T-helper 1 cell treated with Interleukin-12 subunit alpha and Interleukin-12 subunit beta and Interleukin-4 antibody, amounts not matched to agents 30 μg/mL and 1 μg/mL, for 36 hours (primary cell): ENCODE results near the gene TLE7.

Experiments
- H3K27ac Mint-ChIP-seq: one replicate; pipeline ENCODE4 v1.8.0; 2021; ENCODE audit warnings: mild to moderate bottlenecking, mixed read lengths
- H3K27me3 Mint-ChIP-seq: one replicate; pipeline ENCODE4 v1.8.0; 2021; ENCODE audit warnings: low read depth, mixed read lengths
- H3K36me3 Mint-ChIP-seq: one replicate; pipeline ENCODE4 v1.8.0; 2021; ENCODE audit warnings: low read depth, mixed read lengths
- H3K4me1 Mint-ChIP-seq: one replicate; pipeline ENCODE4 v1.8.0; 2021; ENCODE audit warnings: low read depth, mixed read lengths
- H3K4me3 Mint-ChIP-seq: one replicate; pipeline ENCODE4 v1.8.0; 2021; ENCODE audit warnings: mild to moderate bottlenecking, moderate library complexity, mixed read lengths
- H3K9me3 Mint-ChIP-seq: one replicate; pipeline ENCODE4 v1.8.0; 2021; ENCODE audit warnings: mixed read lengths

The TLE7 gene

DNA sequence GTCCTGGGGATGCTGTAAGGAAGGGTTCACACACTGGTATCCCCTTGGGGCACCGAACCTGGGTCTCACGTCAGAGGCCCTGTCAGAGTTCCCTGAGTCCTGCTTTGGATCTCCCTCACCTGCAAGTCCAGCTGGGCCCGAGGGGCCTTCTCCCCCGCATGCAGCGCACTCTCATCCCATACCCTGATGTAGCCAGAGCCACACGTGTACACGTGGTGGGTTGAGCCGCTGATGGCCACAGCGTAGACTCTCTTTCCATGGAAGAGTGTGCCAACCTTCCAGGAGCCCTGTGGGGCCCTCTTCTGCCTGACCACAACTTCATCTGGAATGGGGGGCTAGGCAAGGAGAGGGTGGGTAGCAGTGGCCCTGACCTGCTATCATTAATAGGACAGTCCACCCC is 9.9 kb downstream of the TLE7 start:
- H3K4me1 Mint-ChIP-seq, result no peaks in the 10 kb centered on the region
- no peaks in the 10 kb centered on the region for H3K36me3 Mint-ChIP-seq
- no peaks in the 10 kb centered on the region for H3K9me3 Mint-ChIP-seq
- H3K27ac Mint-ChIP-seq, result no peak overlapping the region
- H3K4me3 Mint-ChIP-seq, result no peak overlapping the region
- peaks cover 4% of the 10 kb centered on the region for H3K27me3 Mint-ChIP-seq

DNA sequence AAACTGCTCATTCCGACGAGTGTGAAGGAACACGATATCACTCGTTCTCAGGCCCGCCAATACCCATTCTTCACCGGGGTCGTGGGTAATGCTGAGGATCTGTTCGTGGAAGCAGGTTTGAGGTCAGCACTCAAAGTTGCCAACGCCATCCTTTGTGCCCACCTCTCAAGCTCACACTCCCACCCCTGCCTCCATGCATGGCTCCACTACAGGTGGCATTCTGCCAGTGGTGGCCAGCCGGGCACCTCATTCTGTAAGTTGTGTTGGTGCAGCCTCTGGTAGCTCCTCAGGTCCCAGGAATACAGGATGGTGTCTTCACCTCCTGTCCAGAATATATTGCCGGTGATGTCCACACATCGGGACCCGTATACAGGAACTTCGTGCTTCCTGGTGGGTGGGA is 10.7 kb downstream of the TLE7 start:
- Mint-ChIP-seq H3K27me3 (peaks cover 12% of the 10 kb centered on the region), H3K36me3 (no peaks in the 10 kb centered on the region), H3K4me1 (peaks cover 3% of the 10 kb centered on the region), H3K4me3 (no peak overlapping the region), H3K9me3 (no peaks in the 10 kb centered on the region), H3K27ac (no peak overlapping the region)

DNA sequence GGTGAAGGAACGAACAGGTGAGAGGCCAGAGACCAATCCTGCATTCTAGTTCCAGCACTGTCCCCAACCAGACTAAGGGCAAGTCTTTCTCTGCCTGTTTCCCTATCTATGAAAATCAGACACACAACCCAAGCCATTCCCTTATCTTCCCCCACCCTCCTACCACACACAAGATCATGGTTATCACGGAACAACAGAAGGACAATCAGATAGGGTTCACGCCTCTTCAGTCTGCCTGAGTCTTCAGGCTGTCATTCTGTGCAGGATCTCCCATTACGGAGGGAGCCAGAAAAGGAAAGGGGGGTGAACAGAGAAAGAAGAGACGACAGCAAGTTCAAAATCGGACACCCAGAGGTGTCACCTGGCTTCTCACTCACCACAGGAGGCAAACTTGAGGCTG is 11.1 kb downstream of the TLE7 start:
- no peaks in the 10 kb centered on the region for H3K36me3 Mint-ChIP-seq
- H3K27ac Mint-ChIP-seq, result no peak overlapping the region
- no peaks in the 10 kb centered on the region for H3K9me3 Mint-ChIP-seq
- peaks cover 16% of the 10 kb centered on the region for H3K27me3 Mint-ChIP-seq
- H3K4me3 Mint-ChIP-seq, result no peak overlapping the region
- H3K4me1 Mint-ChIP-seq, result peaks cover 3% of the 10 kb centered on the region

DNA sequence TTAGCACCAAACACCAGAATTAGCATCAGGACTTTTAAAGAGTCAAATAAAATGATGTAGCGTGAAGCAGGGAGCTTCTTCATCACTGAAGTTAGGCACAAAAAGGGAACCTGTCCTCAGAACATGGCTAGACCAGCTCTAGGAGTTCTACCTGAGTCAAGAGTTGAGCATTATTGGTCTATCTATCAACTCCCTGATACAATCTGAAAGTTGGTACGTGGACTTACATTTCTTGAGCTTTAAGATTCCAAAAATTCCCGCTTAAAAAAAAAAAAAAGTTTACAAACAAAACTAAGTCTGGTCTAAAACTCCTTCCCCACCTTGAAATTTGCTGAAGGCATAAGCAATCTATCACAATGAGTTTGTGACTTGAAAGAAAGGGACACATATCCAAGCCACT is 12.3 kb downstream of the TLE7 start:
- peaks cover 26% of the 10 kb centered on the region for H3K27me3 Mint-ChIP-seq

DNA sequence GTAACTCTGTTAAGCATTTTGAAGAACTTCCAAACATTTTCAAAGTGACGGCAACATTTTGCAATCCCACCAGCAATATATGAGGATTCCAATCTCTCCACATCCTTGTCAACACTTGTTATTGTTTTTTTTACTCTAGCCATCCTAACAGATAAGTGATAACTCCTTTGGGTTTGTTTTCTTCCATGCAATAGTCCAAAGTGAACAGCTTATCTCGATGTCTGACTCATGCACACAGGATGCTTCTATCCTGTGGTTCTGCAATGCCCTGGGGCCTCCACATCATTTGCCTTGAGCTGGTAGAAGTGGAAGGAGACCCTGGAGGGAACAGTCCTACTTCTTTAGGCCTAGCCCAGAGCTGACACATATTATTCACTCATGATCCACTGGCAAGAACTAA is 13.0 kb downstream of the TLE7 start:
- no peak overlapping the region for H3K27ac Mint-ChIP-seq
- H3K27me3 Mint-ChIP-seq, result peaks cover 31% of the 10 kb centered on the region

More for the DNA sequence above, 12.3 kb downstream of the TLE7 start:
- H3K36me3 Mint-ChIP-seq, result no peaks in the 10 kb centered on the region
- no peak overlapping the region for H3K27ac Mint-ChIP-seq
- H3K4me3 Mint-ChIP-seq, result no peak overlapping the region
- no peaks in the 10 kb centered on the region for H3K9me3 Mint-ChIP-seq
- H3K4me1 Mint-ChIP-seq, result peaks cover 3% of the 10 kb centered on the region

DNA sequence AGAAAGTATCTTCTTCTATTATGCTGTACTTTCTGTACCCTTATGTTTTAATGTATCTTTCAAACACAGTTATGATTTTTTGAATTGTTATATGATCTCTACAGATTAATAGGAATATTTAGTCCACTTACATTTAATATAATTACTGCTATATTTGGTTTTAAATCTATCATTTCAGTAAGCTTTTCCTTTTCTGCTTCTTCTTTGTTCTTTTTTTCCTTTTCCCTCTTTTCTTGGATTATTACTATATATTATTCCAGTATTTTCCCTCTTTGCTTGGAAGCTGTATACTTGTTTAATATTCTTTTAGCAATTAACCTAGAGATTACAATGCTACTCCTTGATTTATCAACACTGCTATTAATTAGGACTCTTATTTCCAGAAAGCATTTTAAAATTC is 13.5 kb downstream of the TLE7 start:
- Mint-ChIP-seq H3K27me3 (peaks cover 32% of the 10 kb centered on the region), H3K36me3 (no peaks in the 10 kb centered on the region)

More for the DNA sequence above, 13.0 kb downstream of the TLE7 start:
- H3K36me3 Mint-ChIP-seq, result no peaks in the 10 kb centered on the region
- H3K4me3 Mint-ChIP-seq, result no peak overlapping the region
- peaks cover 3% of the 10 kb centered on the region for H3K4me1 Mint-ChIP-seq
- H3K9me3 Mint-ChIP-seq, result no peaks in the 10 kb centered on the region

DNA sequence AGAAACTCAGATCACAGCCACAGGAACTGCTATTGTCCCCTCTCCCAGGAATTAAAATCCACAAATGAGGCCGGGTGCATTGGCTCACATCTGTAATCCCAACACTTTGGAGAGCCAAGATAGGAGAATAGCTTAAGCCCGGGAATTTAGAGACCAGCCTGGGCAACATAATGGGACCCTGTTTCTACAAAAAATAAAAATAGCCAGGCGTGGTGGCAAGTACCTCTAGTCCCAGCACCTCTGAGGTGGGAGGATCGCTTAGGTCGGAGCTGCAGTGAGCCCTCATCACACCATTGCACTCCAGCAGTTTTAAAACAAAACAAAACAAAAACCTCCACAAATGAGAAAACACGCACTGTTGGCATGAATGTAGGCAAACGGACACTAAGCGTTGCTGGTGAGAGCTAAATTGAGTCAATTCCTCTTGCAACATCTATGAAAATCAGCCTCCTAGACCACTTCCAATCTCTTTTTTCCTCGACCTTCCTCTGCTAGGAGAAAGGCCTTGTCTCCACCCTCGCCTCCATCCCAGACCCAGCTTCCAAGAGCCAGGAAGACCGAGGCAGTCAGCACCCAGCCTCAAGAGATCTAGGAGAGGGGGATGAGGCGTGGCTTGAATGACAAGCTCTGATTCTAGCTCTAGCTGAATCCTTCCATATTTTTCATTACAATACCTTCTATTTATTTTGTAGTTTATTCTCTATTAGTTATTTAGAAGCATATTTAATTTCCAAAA is 14.8 kb downstream of the TLE7 start:
- H3K4me3 Mint-ChIP-seq, result no peak overlapping the region
- H3K36me3 Mint-ChIP-seq, result no peaks in the 10 kb centered on the region
- H3K27me3 Mint-ChIP-seq, result peaks cover 32% of the 10 kb centered on the region
- H3K9me3 Mint-ChIP-seq, result no peaks in the 10 kb centered on the region
- H3K27ac Mint-ChIP-seq, result no peak overlapping the region
- peaks cover 3% of the 10 kb centered on the region for H3K4me1 Mint-ChIP-seq

More for the DNA sequence above, 13.5 kb downstream of the TLE7 start:
- Mint-ChIP-seq H3K4me3 (no peak overlapping the region), H3K4me1 (peaks cover 3% of the 10 kb centered on the region), H3K9me3 (no peaks in the 10 kb centered on the region), H3K27ac (no peak overlapping the region)

DNA sequence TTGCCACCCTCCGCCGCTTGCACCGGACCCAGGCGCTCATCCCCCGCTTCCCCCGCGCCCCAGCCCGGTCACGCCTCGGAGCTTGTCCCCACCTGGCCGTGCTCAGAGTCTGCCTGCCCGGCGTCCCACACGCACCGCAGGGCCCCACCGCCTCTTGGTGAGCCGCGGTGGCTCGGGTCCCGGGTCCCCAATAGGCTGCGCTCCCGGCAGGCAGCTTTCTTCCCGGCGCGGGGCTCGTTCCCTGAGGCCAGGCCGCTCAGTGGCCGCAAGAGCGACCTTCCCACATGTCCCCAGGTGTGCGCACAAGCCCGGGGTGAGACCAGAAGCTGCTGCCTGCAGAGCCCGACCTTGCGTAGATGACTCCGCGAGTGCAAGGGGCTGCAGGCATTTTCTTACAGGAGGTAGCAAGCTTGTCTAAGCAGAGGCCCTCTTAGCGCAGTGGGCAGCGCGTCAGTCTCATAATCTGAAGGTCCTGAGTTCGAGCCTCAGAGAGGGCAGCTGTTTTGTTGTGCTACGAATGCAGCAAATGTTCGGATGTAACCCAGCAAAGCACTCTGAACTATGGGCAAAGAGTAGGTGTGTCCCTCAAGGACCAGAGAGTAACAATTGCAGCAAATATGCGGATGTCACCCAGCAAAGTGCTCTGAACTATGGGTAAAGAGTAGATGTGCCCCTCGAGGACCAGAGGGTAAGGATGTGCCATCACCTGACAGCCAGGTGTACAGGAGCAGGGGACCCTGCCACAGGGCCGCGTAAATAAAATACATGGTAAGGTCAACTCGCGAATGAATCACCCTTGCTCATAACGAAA is 15.6 kb downstream of the TLE7 start:
- peaks cover 32% of the 10 kb centered on the region for H3K27me3 Mint-ChIP-seq
- H3K27ac Mint-ChIP-seq, result no peak overlapping the region
- no peak overlapping the region for H3K4me3 Mint-ChIP-seq
- no peaks in the 10 kb centered on the region for H3K36me3 Mint-ChIP-seq
- no peaks in the 10 kb centered on the region for H3K9me3 Mint-ChIP-seq
- peaks cover 3% of the 10 kb centered on the region for H3K4me1 Mint-ChIP-seq

DNA sequence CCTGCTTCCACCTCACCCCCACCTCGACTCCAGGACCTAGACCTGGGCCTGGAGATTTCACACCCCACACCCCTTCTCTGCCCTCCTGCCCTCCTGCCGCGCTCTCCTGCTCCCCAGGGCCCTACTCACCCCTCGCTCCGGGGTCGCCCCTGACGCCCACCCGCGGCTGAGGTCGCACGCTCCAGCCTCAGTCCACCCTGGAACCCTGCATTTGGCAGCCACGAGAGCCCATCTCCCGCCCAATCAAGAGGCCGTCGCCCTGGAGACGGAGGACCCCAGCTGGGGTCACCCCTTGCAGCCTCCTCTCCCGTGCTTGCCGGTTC is 16.1 kb downstream of the TLE7 start:
- H3K27me3 Mint-ChIP-seq, result peaks cover 32% of the 10 kb centered on the region
- H3K4me1 Mint-ChIP-seq, result peaks cover 3% of the 10 kb centered on the region
- H3K27ac Mint-ChIP-seq, result no peak overlapping the region
- no peaks in the 10 kb centered on the region for H3K9me3 Mint-ChIP-seq
- H3K4me3 Mint-ChIP-seq, result no peak overlapping the region
- H3K36me3 Mint-ChIP-seq, result no peaks in the 10 kb centered on the region

DNA sequence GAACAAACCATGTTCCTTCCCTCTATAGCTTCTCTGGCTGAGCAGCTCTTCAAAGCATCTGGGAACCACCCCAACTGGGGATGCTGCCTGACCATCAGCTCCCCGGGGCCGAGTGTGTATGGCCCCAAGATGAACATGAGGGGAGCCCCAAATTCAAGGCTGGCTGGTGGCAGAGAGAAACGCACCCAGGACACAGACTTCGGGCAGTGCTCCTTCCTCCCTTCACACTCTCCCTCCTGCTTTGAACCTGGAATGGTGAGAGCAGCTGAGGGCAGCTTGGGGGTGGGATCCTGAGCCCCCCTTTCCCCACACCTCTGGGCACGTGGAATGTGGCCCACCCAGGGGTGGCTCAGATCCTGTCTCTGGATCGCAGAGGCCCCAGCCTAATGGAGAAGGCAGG is 17.2 kb downstream of the TLE7 start:
- Mint-ChIP-seq H3K27me3 (peaks cover 32% of the 10 kb centered on the region), H3K4me1 (peaks cover 3% of the 10 kb centered on the region), H3K4me3 (no peak overlapping the region), H3K27ac (no peak overlapping the region), H3K36me3 (no peaks in the 10 kb centered on the region), H3K9me3 (no peaks in the 10 kb centered on the region)

DNA sequence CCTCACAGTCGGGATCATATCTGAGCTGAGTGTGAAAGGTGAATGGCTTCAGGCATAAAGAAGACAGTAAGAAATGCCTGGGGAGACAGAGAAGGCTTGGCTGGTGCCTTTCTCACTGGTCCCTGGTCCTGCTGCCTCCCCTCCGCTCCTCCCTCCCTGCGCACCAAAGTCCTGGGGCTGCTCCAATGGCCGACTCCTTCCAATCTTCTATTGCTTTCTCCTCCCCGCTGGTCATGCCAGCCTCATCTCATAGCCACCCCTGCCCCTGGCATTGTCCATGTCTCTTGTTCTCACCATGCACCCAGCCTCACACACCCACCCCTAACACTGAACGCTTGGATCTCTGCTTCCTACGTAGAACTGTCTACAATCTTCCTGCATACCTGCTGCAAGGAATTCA is 18.0 kb downstream of the TLE7 start:
- Mint-ChIP-seq H3K9me3 (no peaks in the 10 kb centered on the region), H3K27ac (no peak overlapping the region), H3K36me3 (no peaks in the 10 kb centered on the region), H3K4me1 (peaks cover 3% of the 10 kb centered on the region), H3K4me3 (no peak overlapping the region), H3K27me3 (peaks cover 32% of the 10 kb centered on the region)

DNA sequence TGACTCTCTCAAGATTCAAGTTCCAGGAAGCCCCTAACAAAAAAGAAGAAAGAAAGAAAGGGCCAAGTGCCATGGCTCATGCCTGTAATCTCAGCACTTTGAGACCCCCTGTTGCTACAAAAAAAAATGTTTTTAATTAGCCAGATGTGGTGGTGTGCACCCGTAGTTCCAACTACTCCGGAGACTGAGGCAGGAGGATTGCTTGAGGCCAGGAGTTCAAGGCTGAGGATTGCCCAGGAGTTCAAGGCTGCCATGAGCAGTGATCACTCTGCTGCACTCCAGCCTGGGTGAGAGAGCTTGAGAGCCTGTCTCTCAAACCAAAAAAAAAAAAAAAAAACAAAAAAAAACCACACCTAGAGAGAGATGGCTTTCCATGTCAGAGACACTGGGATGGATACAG is 18.8 kb downstream of the TLE7 start:
- H3K27me3 Mint-ChIP-seq, result peaks cover 37% of the 10 kb centered on the region
- H3K36me3 Mint-ChIP-seq, result no peaks in the 10 kb centered on the region
- H3K9me3 Mint-ChIP-seq, result no peaks in the 10 kb centered on the region
- peaks cover 3% of the 10 kb centered on the region for H3K4me1 Mint-ChIP-seq
- H3K27ac Mint-ChIP-seq, result no peak overlapping the region
- H3K4me3 Mint-ChIP-seq, result no peak overlapping the region

DNA sequence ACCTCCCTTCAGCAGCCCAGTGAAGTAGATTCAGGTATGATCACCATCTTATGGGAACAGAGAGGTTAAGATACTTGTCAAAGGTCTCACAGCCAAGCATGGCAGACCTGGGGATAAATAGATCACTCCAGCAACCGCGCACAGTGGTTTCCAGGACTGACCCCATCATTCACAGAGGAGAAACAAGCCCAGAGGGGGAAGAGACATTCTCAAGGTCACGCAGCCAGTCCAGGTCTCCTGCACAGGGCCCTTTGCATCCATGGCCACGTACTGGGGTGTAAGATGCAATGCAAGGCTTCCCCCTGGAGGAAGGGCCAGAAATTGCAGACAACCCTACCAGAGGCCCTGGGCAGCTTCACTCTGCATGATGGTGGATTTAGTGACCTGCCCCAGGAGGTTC is 19.9 kb downstream of the TLE7 start:
- Mint-ChIP-seq H3K4me1 (peaks cover 3% of the 10 kb centered on the region), H3K27ac (no peak overlapping the region), H3K36me3 (no peaks in the 10 kb centered on the region), H3K4me3 (no peak overlapping the region), H3K27me3 (peaks cover 32% of the 10 kb centered on the region), H3K9me3 (no peaks in the 10 kb centered on the region)

DNA sequence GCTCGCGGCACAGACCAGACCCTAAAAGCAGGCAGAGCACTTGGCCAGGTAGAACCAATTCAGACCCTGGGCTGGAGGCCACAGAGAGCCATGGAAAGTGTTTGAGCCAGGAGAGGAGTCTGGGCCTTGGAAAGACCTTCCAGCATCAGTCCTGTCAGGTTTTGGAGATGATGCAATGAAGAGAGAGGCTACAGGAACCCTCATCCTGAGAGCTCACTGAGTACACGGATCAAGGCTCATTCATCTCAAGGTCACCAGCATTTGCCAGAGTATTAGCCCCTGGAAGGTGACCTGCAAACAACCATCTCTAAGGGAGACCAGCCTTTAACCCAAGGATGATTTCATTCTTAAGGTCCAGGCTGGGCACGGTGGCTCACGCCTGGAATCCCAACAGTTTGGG is 27.8 kb downstream of the TLE7 start:
- no peak overlapping the region for H3K27ac Mint-ChIP-seq
- peaks cover 4% of the 10 kb centered on the region for H3K4me1 Mint-ChIP-seq
- no peak overlapping the region for H3K4me3 Mint-ChIP-seq
- no peaks in the 10 kb centered on the region for H3K36me3 Mint-ChIP-seq
- peaks cover 10% of the 10 kb centered on the region for H3K27me3 Mint-ChIP-seq
- no peaks in the 10 kb centered on the region for H3K9me3 Mint-ChIP-seq

DNA sequence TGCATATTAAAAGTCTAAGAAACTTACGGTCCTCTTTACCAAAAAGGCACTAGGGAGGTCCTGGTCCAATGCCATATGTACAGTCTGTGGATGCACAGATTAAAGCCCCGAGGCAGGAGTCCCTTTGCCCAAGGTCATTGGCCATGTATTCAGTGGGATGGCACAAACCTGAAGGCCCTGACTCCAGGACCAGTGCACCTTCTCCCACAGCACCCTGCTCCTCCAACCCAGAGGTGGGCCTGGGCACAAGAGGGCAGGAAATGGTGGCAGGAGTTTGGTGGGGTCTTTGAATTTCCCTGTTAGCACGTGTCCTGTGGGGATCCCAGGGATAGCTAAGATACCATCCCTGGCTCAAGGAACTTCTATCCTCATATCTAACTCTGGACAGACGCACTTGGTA is 28.5 kb downstream of the TLE7 start:
- Mint-ChIP-seq H3K4me1 (peaks cover 5% of the 10 kb centered on the region), H3K27ac (no peak overlapping the region), H3K4me3 (no peak overlapping the region), H3K36me3 (no peaks in the 10 kb centered on the region), H3K27me3 (peaks cover 9% of the 10 kb centered on the region), H3K9me3 (no peaks in the 10 kb centered on the region)
